GM23338 (cell line): ENCODE measurements around the gene MATCAP1.

Source experiments
- CTCF ChIP-seq, 2 experiments: fragments of 200-600 bp in 1 of 2; sonication (generic) in 1 of 2; conservative IDR thresholded peaks; 2 replicates each; pipeline versions ENCODE4 v1.5.1 to v1.6.1; 2016 to 2017; ENCODE audit warnings: antibody characterized with exemption in 2 of 2, low read depth in 2 of 2, mild to moderate bottlenecking in 2 of 2, moderate library complexity in 1 of 2
- EZH2 ChIP-seq: fragments of 200-600 bp; sonication (generic); IDR thresholded peaks from one replicate; pipeline ENCODE4 v1.8.0; 2017; ENCODE audit warnings: antibody characterized with exemption, mild to moderate bottlenecking, low read depth; ENCODE audit not compliant: unreplicated experiment
- POLR2AphosphoS5 ChIP-seq: IDR thresholded peaks from 2 replicates; pipeline ENCODE4 v1.6.1; 2016; ENCODE audit warnings: antibody characterized with exemption, low read depth
- REST ChIP-seq: IDR thresholded peaks from one replicate; pipeline ENCODE4 v1.6.1; 2018; ENCODE audit warnings: antibody characterized with exemption; ENCODE audit not compliant: unreplicated experiment

- TF ChIP-seq CTCF (conservative IDR thresholded peaks at IDR 0.05; ENCODE audit: low read depth in 2 of 2) (peak; percentile 52 to 89), REST (peak; percentile 44), POLR2AphosphoS5 (peak; percentile 61), EZH2 (no peak)
Measured at GRCh38 chr16:67199011-67199807, 15.4 kb upstream of the MATCAP1 start, which contains the start of gene ELMO3.
